Uterus (tissue), 2 donors: ENCODE data around the gene C10orf90.

Experiments
- POLR2A ChIP-seq, 2 donors: fragments of 450-650 bp; IDR thresholded peaks; one replicate each; pipeline ENCODE4 v1.6.1; 2016; ENCODE audit warnings: antibody characterized with exemption in 2 of 2, mild to moderate bottlenecking in 1 of 2, moderate library complexity in 1 of 2
- TF ChIP-seq, protein P1 (sequence below), 4 experiments: fragments of 200-600 bp in 2 of 4; fragments of 450-650 bp in 2 of 4; sonication (generic) in 2 of 4; IDR thresholded peaks; one replicate each; pipeline ENCODE4 v1.5.1; 2016 to 2019; ENCODE audit warnings: antibody characterized with exemption in 4 of 4, mild to moderate bottlenecking in 2 of 4, moderate library complexity in 1 of 4

DNA sequence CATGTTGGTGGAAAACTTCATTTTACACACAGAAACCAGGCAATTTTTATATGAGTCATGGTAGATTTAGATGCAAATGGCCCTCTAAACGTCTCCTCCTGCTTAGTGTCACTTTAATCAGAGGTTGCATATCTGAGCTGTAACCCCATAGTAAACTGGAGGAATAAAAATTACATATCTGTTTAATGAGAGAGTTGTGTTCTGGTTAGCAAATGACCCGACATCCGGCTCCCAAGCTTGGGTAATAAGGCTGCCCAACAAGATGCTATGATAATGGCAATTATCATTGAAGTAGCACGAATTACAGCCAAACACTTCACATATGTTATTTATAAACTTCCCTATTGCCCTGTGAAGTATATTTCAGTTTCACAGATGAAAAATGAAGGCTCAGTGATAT is 271.6 kb downstream of the C10orf90 start:
- TF ChIP-seq, protein P1, sequence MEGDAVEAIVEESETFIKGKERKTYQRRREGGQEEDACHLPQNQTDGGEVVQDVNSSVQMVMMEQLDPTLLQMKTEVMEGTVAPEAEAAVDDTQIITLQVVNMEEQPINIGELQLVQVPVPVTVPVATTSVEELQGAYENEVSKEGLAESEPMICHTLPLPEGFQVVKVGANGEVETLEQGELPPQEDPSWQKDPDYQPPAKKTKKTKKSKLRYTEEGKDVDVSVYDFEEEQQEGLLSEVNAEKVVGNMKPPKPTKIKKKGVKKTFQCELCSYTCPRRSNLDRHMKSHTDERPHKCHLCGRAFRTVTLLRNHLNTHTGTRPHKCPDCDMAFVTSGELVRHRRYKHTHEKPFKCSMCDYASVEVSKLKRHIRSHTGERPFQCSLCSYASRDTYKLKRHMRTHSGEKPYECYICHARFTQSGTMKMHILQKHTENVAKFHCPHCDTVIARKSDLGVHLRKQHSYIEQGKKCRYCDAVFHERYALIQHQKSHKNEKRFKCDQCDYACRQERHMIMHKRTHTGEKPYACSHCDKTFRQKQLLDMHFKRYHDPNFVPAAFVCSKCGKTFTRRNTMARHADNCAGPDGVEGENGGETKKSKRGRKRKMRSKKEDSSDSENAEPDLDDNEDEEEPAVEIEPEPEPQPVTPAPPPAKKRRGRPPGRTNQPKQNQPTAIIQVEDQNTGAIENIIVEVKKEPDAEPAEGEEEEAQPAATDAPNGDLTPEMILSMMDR (IDR thresholded peaks at IDR 0.05): no peak
- no peak for TF ChIP-seq POLR2A (IDR thresholded peaks at IDR 0.05)
